A172 (cell line): ENCODE measurements around the gene TBX2. TPM values are rescaled to one million over a fixed set of nuclear protein-coding genes. Genes with fewer than 3 reads are reported as not detected.

Source experiments
- DNase-seq: peaks from one replicate; pipeline ENCODE4 v3.0.0-alpha.2; 2015; ENCODE audit warnings: low spot score
- total RNA-seq: library from RNA; depleted of rRNA; stranded (reverse); fragments of >200 nt; shearing (Covaris generic); gene quantifications from 2 replicates; pipeline ENCODE4 v1.2.3, GENCODE V29; 2014

The TBX2 gene
- total RNA-seq, 1 experiment from 2014 or later: 1.7 TPM

GRCh38 chr17:61413661-61414126 lies 14.1 kb downstream of the TBX2 start:
- no peak for DNase-seq

GRCh38 chr17:61414141-61414935 lies 14.7 kb downstream of the TBX2 start:
- no peak for DNase-seq

- no peak for DNase-seq
Measured at GRCh38 chr17:61414936-61415251, 15.3 kb downstream of the TBX2 start.

GRCh38 chr17:61415374-61416210 lies 15.9 kb downstream of the TBX2 start:
- no peak for DNase-seq

GRCh38 chr17:61416211-61416539 lies 16.5 kb downstream of the TBX2 start:
- DNase-seq: no peak

- DNase-seq: peak; percentile 91
Measured at GRCh38 chr17:61416540-61417363, 17.1 kb downstream of the TBX2 start.

- no peak for DNase-seq
Measured at GRCh38 chr17:61418449-61418848, 18.8 kb downstream of the TBX2 start.

GRCh38 chr17:61419496-61420046 lies 19.9 kb downstream of the TBX2 start:
- no peak for DNase-seq

GRCh38 chr17:61420052-61420451 lies 20.4 kb downstream of the TBX2 start:
- DNase-seq: no peak

GRCh38 chr17:61420745-61421398 lies 21.2 kb downstream of the TBX2 start:
- no peak for DNase-seq

- no peak for DNase-seq
Measured at GRCh38 chr17:61421460-61421859, 21.8 kb downstream of the TBX2 start.

GRCh38 chr17:61422116-61422799 lies 22.6 kb downstream of the TBX2 start:
- DNase-seq: peak; percentile 33

- DNase-seq: no peak
Measured at GRCh38 chr17:61422869-61423268, 23.2 kb downstream of the TBX2 start.

GRCh38 chr17:61423967-61424649 lies 24.5 kb downstream of the TBX2 start:
- DNase-seq: no peak

- peak; percentile 42 for DNase-seq
Measured at GRCh38 chr17:61425682-61426481, 26.2 kb downstream of the TBX2 start.

GRCh38 chr17:61426482-61427304 lies 27.1 kb downstream of the TBX2 start:
- DNase-seq: peak; percentile 96

- DNase-seq: peak; percentile 52
Measured at GRCh38 chr17:61427567-61427966, 27.9 kb downstream of the TBX2 start.

GRCh38 chr17:61429274-61429673 lies 29.6 kb downstream of the TBX2 start:
- DNase-seq: no peak
